IPS DF 19.7 (cell line): ENCODE results near the gene PXDN.
"Not testable (repeated sequence)": the region's sequence is repeated elsewhere in the genome, so short reads cannot be mapped to it uniquely, and the experiment has no call there.

ENCODE experiments used
- DNase-seq: peaks from one replicate; pipeline ENCODE4 v3.0.0-alpha.2; 2013; ENCODE audit warnings: low read depth, low spot score

PXDN gene

DNA sequence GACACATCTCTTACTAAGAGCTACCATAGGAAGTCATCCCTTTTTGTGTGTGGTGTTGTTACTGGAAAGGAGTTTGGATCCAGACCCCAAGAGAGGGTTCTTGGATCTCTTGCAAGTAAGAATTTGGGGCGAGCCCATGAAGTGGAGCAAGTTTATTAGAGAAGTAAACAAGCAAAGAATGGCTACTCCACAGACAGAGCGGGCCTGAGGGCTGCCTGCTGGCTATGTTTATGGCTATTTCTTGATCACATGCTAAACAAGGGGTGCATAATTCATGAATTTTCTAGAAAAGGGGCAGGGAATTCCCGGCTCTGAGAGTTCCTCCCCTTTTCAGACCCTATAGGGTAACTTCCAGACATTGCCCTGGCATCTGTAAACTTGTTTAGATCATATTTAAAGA, 30.6 kb upstream of the PXDN start:
- no peak for DNase-seq

GRCh38 chr2:1773883-1774282, 29.6 kb upstream of the PXDN start:
- DNase-seq = no peak

GRCh38 chr2:1772471-1773267, 28.4 kb upstream of the PXDN start:
- DNase-seq = no peak

DNA sequence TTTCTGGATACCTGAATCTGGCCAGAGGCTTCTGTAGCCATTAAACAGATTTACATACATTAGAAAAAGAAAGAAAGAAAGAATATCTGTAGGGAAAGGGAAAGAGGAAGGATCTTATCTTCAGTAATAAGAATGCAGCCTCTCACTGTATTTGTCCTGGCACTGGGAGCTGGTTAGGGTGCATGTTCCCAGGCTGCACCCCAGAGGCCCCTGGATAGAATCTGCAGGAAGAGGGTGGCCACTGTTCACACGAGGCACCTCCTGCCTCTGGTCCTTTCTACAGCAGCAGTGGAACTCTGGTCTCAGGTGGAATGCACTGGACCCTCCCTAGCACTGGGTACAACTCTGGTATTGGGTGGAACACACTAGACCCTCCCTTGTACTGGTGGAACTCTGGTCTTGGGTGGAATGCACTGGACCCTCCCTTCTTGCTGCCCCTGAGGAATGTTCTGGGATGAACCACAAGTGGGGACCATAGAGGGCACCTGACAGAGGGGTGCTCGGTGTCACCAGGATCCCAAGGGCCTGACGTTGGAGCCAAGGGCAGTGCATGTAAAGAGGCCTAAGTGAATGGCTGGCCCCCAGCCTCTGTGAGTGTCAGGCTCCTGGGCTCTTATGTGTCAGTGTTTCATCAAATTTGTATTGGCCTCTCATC, 27.4 kb upstream of the PXDN start:
- DNase-seq = no peak

DNA sequence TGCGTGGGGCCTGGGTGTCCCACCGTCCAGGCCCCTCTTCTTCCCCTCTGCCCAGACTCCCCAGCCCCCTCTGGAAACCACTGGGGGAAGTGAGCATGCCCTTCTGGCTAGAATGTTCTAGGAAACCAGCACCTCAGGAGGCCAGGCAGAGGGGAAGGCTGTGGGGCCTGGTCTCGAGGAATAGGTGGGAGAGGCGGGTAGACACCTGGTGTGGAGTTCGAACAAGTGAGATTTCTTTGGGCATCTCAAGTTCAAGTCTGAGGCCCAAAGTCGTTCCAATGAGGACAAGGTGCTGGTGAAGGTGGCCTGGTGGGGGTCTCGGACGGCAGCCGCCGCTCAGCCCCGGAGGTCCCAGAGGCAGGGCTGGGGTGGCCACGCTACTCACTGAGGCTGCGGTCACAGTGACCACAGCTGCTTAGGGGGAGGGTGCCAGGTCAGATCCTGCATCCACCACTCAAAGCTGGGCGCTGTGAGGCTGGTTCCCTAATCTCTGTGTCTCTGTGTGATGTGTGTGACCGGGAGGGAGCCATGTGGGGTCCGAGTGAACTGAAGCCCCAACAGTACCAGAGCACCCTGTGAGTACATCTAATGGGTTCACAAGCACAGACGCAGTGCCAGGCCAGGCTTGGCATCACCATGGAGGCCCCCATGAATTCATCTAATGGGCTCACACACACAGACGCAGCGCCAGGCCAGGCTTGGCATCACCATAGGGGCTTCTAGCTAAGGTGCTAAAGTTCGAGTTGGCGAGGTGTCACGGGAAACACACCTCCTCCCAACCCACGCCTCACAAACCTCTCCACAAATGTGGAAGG, 26.5 kb upstream of the PXDN start:
- DNase-seq = no peak

- DNase-seq = peak; percentile 79
Observed at GRCh38 chr2:1769703-1770422, 25.5 kb upstream of the PXDN start.

- DNase-seq = no peak
Observed at GRCh38 chr2:1767939-1768691, 23.8 kb upstream of the PXDN start.

GRCh38 chr2:1766851-1767811, 22.8 kb upstream of the PXDN start:
- no peak for DNase-seq

DNA sequence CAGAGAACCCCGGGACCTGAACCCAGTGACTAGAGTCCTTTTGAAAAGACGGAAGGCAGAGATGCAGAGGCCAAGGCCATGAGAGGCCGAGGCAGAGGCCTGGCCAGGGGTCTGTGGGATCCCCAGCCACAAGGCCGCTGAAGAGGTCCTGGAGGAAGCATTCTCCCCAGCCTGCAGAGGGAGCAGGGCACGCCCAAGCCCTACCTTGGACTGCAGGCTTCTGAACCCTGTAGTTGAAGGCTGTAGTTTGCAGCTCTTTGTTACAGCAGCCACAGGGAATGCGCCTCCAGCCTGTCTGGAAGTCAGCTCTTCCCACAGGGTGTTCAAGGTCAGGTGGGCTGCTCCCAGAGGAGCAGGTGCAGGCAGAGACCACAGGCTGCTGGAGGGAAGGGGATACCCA, 22.1 kb upstream of the PXDN start:
- no peak for DNase-seq

DNA sequence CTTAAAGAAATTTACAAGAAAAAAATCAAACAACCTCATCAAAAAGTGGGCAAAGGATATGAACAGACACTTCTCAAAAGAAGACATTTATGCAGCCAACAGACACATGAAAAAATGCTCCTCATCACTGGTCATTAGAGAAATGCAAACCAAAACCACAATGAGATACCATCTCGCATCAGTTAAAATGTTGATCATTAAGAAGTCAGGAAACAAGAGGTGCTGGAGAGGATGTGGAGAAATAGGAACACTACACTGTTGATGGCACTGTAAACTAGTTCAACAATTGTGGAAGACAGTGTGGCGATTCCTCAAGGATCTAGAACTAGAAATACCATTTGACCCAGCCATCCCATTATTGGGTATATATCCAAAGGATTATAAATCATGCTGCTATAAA, 20.9 kb upstream of the PXDN start:
- DNase-seq = not testable (repeated sequence)

DNA sequence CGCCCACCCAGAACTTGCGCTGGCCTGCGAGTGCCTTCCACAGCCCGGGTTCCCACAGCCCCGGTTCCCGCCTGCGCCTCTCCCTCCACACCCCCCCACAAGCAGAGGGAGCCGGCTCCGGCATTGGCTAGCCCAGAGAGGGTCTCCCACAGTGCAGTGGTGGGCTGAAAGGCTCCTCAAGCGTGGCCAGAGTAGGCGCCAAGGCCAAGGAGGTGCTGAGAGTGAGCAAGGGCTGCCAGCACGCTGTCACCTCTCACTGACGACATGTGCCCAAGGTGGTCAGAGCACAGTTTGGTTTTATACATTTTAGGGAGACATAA, 15.3 kb upstream of the PXDN start:
- DNase-seq = no peak

DNA sequence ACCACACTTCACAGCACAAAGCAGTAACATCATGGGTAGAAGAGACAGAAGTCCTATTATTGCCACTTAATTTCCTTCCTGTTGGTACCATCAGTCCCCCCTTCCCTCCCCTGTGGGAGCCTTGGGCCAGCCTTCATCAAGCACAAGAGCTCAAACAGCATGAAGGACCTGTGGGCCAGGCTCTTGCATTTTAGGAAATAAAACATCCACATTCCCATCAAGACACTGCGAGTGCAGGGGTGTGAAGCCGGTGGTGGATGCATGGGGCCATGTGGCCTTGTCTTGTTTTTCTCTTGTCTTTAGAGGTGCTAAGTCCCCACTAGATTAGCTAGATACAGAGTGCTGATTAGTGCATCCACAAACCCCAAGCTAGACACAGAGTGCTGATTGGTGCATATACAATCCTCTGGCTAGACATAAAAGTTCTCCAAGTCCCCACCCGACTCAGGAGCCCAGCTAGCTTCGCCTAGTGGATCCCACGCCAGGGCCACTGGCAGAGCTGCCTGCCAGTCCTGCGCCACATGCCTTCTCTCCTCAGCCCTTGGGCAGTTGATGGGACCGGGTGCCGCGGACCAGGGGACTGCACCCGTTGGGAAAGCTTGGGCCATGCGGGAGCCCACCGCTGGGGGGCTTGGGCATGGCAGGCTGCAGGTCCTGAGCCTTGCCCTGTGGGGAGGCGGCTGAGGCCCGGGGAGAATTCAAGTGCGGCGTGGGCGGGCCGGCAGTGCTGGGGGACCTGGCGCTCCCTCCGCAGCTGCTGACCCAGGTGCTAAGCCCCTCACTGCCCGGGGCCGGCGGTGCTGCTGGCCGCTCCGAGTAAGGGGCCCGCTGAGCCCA, 14.7 kb upstream of the PXDN start:
- no peak for DNase-seq

- DNase-seq = no peak
Observed at GRCh38 chr2:1758171-1758570, 13.9 kb upstream of the PXDN start.

- no peak for DNase-seq
Observed at GRCh38 chr2:1757567-1757966, 13.3 kb upstream of the PXDN start.

- DNase-seq = not testable (repeated sequence)
Observed at GRCh38 chr2:1757146-1757545, 12.8 kb upstream of the PXDN start.

DNA sequence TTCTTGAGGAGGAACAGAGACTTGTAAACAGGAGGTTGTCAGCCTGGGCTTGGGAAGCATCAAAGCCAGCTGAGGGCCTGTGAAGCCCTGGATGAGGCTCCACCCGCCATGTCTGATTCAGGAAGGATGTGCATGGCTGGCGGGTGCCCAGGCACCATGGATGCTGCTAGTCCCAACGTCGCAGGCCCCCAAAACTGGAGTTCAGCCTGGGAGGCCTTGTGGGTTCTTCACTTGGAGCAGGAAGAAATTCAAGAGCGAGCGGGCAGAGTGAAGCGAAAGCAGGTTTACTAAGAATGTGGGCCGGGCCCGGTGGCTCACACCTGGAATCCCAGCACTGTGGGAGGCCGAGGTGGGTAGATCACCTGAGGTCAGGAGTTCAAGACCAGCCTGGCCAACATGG, 12.1 kb upstream of the PXDN start:
- no peak for DNase-seq

DNA sequence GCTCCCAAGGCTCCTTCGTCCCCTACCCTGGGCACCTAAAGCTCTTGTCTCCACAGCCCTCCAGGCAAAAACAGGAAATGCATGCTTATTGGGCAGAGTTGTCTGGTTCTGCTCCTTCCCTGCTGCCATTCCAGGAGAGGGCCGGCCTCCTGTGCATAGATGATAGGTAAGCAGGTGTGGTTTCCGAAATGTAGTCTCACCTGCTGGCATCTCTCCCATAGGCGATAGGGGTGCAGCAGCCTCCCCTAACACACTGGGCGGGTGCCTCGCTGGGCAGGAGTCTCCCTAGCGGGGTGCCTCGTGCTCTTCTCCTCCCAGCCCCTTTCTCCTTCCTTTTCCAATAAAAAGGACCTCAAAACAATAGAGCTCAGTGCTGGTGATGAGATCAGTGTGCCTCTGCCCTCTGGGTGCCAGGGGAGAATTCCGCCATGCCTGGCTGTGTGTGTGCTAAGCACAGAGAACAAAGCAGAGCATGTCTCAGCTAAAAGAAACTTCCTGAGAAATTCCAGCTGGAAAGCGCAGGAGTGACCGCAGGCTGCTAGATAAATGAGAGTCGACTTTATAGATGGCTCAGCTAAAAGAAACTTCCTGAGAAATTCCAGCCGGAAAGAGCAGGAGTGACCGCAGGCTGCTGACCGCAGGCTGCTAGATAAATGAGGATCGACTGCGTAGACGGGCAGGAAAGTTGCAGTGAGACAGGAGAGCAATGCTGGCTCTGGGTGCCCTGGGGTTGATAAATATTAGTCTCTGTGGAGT, 11.3 kb upstream of the PXDN start:
- DNase-seq = no peak

DNA sequence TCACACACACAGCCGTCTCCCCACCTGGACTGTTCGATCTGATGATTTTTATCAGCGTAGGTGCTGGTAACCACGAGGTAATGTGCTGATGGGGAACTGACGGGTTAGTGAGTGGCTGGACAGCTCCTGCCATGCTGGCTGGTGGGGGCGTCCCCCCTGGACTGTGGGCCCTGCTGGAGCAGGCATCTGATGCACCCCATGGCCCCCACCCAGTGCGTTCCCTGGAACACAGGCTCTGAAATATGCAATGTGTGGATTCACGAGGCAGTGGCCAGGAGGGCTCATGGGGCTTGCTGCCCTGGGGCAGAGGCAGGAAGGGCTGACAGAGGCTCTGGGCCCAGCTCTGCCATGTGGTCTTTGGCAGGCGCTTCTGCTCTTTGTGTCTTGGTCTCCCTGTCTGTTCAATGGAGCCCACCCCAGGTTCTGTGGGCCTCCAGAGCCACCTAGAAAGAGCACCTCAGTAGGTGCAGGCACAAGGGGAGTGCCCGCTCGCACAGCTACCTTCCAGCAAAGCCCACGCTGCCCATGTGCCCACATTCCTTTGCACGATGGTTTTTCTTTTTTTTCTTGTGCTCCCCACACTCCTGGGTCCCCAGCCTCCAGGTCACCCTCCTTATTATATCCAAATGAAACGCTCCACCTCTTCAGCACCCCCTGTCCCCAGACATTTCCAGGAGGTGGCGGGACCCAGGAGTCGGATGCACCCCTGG, 10.3 kb upstream of the PXDN start:
- DNase-seq = no peak
